ENCODE measurements around the gene DCT. TPM values are rescaled to one million over a fixed set of nuclear protein-coding genes. Genes with fewer than 3 reads are reported as not detected.
A peak's percentile ranks its signal among the peaks of the same experiment; 100 is the strongest.

The DCT gene
- total and polyA plus RNA-seq, 2 experiments from 2014 or later, result not detected

- no peaks in the 10 kb centered on the region for H3K4me1 ChIP-seq (ENCODE audit: insufficient read depth)
- H2AFZ ChIP-seq, result no peak overlapping the region
- no peaks in the 10 kb centered on the region for H4K20me1 ChIP-seq (ENCODE audit: insufficient read depth)
- no peaks in the 10 kb centered on the region for H3K79me2 ChIP-seq (ENCODE audit: insufficient read depth)
- DNase-seq, result no peak
- H3K9me2 ChIP-seq (ENCODE audit: insufficient read depth), result no peaks in the 10 kb centered on the region
- H3K27me3 ChIP-seq (replicated peaks; ENCODE audit: insufficient read depth), result no peaks in the 10 kb centered on the region
- no peaks in the 10 kb centered on the region for H3K9me3 ChIP-seq (ENCODE audit: low read depth)
- H3K9ac ChIP-seq, result no peak overlapping the region
- H3K4me3 ChIP-seq, result no peak overlapping the region
- no peak overlapping the region for H3K27ac ChIP-seq
- TF ChIP-seq EZH2phosphoT487 (IDR thresholded peaks at IDR 0.05; ENCODE audit: insufficient read depth, low read depth) (no peak), EZH2 (IDR thresholded peaks at IDR 0.05; ENCODE audit: insufficient read depth, poor library complexity, severe bottlenecking) (no peak)
- no peaks in the 10 kb centered on the region for H3K36me3 ChIP-seq (ENCODE audit: low read depth)
- in situ Hi-C loops (cut with MboI), result no loop called here
- no peaks in the 10 kb centered on the region for H3F3A ChIP-seq (ENCODE audit: insufficient read depth)
- no peak overlapping the region for H3K4me2 ChIP-seq (ENCODE audit: unreplicated experiment)
These were observed 47.5 kb downstream of the DCT start for GRCh38 chr13:94431987-94432386.

- in situ Hi-C loops (cut with MboI), result no loop called here
- WGBS, 2 experiments (ENCODE audit: low coverage in 1 of 2, low lambda C conversion rate in 2 of 2, missing lambda C conversion rate in 2 of 2), result 21 to 27% methylated on average over 2 of the region's 2 CpGs
- peak; percentile 53 for DNase-seq
- H3K27me3 ChIP-seq (replicated peaks; ENCODE audit: insufficient read depth), result no peaks in the 10 kb centered on the region
- H3K4me1 ChIP-seq (ENCODE audit: insufficient read depth), result no peaks in the 10 kb centered on the region
- H3K36me3 ChIP-seq (ENCODE audit: low read depth), result no peaks in the 10 kb centered on the region
- no peaks in the 10 kb centered on the region for H3F3A ChIP-seq (ENCODE audit: insufficient read depth)
- no peak overlapping the region for H2AFZ ChIP-seq
- H3K4me3 ChIP-seq, result no peak overlapping the region
- no peak for TF ChIP-seq EZH2phosphoT487 (IDR thresholded peaks at IDR 0.05; ENCODE audit: insufficient read depth, low read depth)
- no peak for TF ChIP-seq EZH2 (IDR thresholded peaks at IDR 0.05; ENCODE audit: insufficient read depth, poor library complexity, severe bottlenecking)
- H3K9me3 ChIP-seq (ENCODE audit: low read depth), result no peaks in the 10 kb centered on the region
- no peaks in the 10 kb centered on the region for H3K79me2 ChIP-seq (ENCODE audit: insufficient read depth)
- no peaks in the 10 kb centered on the region for H3K9me2 ChIP-seq (ENCODE audit: insufficient read depth)
- no peak overlapping the region for H3K4me2 ChIP-seq (ENCODE audit: unreplicated experiment)
- no peak overlapping the region for H3K27ac ChIP-seq
- no peaks in the 10 kb centered on the region for H4K20me1 ChIP-seq (ENCODE audit: insufficient read depth)
- no peak overlapping the region for H3K9ac ChIP-seq
These were observed 47.9 kb downstream of the DCT start for GRCh38 chr13:94431574-94431973.

- DNase-seq, result no peak
- Histone ChIP-seq H3K4me2 (ENCODE audit: unreplicated experiment) (no peak overlapping the region), H4K20me1 (ENCODE audit: insufficient read depth) (no peaks in the 10 kb centered on the region), H3K4me1 (ENCODE audit: insufficient read depth) (no peaks in the 10 kb centered on the region), H3K9me3 (ENCODE audit: low read depth) (no peaks in the 10 kb centered on the region), H3K36me3 (ENCODE audit: low read depth) (no peaks in the 10 kb centered on the region), H3K9me2 (ENCODE audit: insufficient read depth) (no peaks in the 10 kb centered on the region), H3K27ac (no peak overlapping the region), H3K27me3 (replicated peaks; ENCODE audit: insufficient read depth) (no peaks in the 10 kb centered on the region), H3K79me2 (ENCODE audit: insufficient read depth) (no peaks in the 10 kb centered on the region), H3K9ac (no peak overlapping the region), H3K4me3 (no peak overlapping the region), H2AFZ (no peak overlapping the region), H3F3A (ENCODE audit: insufficient read depth) (no peaks in the 10 kb centered on the region)
- no peak for TF ChIP-seq EZH2phosphoT487 (IDR thresholded peaks at IDR 0.05; ENCODE audit: insufficient read depth, low read depth)
- TF ChIP-seq EZH2 (IDR thresholded peaks at IDR 0.05; ENCODE audit: insufficient read depth, poor library complexity, severe bottlenecking), result no peak
- in situ Hi-C loops (cut with MboI), result no loop called here
- WGBS, 2 experiments (ENCODE audit: low coverage in 1 of 2, low lambda C conversion rate in 2 of 2, missing lambda C conversion rate in 2 of 2), result 64 to 69% methylated on average over 5 of the region's 5 CpGs
These were observed 52.0 kb downstream of the DCT start for GRCh38 chr13:94427313-94427953.

- no peaks in the 10 kb centered on the region for H3K36me3 ChIP-seq (ENCODE audit: low read depth)
- in situ Hi-C loops (cut with MboI), result no loop called here
- 39 to 46% methylated on average over 1 of the region's 1 CpG for WGBS, 2 experiments (ENCODE audit: low coverage in 1 of 2, low lambda C conversion rate in 2 of 2, missing lambda C conversion rate in 2 of 2)
- no peak overlapping the region for H2AFZ ChIP-seq
- H3K27me3 ChIP-seq (replicated peaks; ENCODE audit: insufficient read depth), result 0 out of 2 replicates have a peak, but pooled peaks cover 10% of the 10 kb centered on the region
- H3K4me1 ChIP-seq (ENCODE audit: insufficient read depth), result no peaks in the 10 kb centered on the region; the same call in 1 of the 2 replicates
- peak; percentile 7 for DNase-seq
- H3K4me2 ChIP-seq (ENCODE audit: unreplicated experiment), result peak overlapping the region; percentile 11
- H3K9ac ChIP-seq, result no peak overlapping the region
- H3K9me2 ChIP-seq (ENCODE audit: insufficient read depth), result no peaks in the 10 kb centered on the region
- no peaks in the 10 kb centered on the region for H3K79me2 ChIP-seq (ENCODE audit: insufficient read depth)
- no peaks in the 10 kb centered on the region for H4K20me1 ChIP-seq (ENCODE audit: insufficient read depth)
- TF ChIP-seq EZH2 (IDR thresholded peaks at IDR 0.05; ENCODE audit: insufficient read depth, poor library complexity, severe bottlenecking) (no peak), EZH2phosphoT487 (IDR thresholded peaks at IDR 0.05; ENCODE audit: insufficient read depth, low read depth) (no peak)
- H3K4me3 ChIP-seq, result no peak overlapping the region
- H3F3A ChIP-seq (ENCODE audit: insufficient read depth), result peaks cover 16% of the 10 kb centered on the region; the same call in 1 of the 2 replicates
- H3K9me3 ChIP-seq (ENCODE audit: low read depth), result no peaks in the 10 kb centered on the region
- H3K27ac ChIP-seq, result no peak overlapping the region
These were observed 59.6 kb downstream of the DCT start for GRCh38 chr13:94419925-94420305.

All from GM23248 (cell line).